Endothelial cell of umbilical vein (primary cell): Measurements from ENCODE around the gene HYI. TPM values are rescaled to one million over a fixed set of nuclear protein-coding genes. Genes with fewer than 3 reads are reported as not detected.

Experiments used
- BruUV-seq: library from RNA; stranded (reverse); fragments of 400-500 nt; replicated peaks from 2 replicates; lab custom pipeline; 2021; lab: Mats Ljungman, UMichigan
- CTCF ChIA-PET: fragments of 300-600, 350-600 bp; sonication (Branson Sonifier 250); formaldehyde crosslinking; loops from one replicate; lab custom pipeline; 2021; ENCODE audit warnings: antibody characterized with exemption, inconsistent platforms; lab: Charles Lee
- POLR2A ChIA-PET: fragments of 300-600, 350-600 bp; sonication (Branson Sonifier 250); formaldehyde crosslinking; loops from one replicate; lab custom pipeline; 2021; ENCODE audit warnings: antibody characterized with exemption, inconsistent platforms; lab: Charles Lee
- DNase-seq: peaks from one replicate; pipeline ENCODE4 v3.0.0-alpha.2; 2011; ENCODE audit warnings: low read depth, low spot score
- FAIRE-seq: peaks from 2 replicates; lab custom pipeline; 2011; peaks lifted over from hg19 to GRCh38; lab: Jason Lieb, UNC
- H2AFZ ChIP-seq: 2 replicates; pipeline ENCODE4 v1.6.0; 2012; ENCODE audit warnings: low read depth, low read length, control low read depth, inconsistent platforms
- H3K27ac ChIP-seq: 2 replicates; pipeline ENCODE4 v1.5.1; 2011; ENCODE audit warnings: low read depth, mild to moderate bottlenecking, control low read depth, low read length, moderate library complexity; ENCODE audit not compliant: insufficient read depth
- H3K27me3 ChIP-seq, 2 experiments: 2 replicates each; pipeline versions ENCODE4 v1.6.0 to v1.6.1; 2011; ENCODE audit warnings: low read length in 2 of 2, mixed read lengths in 1 of 2; ENCODE audit not compliant: control insufficient read depth in 2 of 2, insufficient read depth in 2 of 2
- H3K36me3 ChIP-seq, 2 experiments: 2 replicates in 1 of 2; 3 replicates in 1 of 2; pipeline ENCODE4 v1.5.1; 2011; ENCODE audit warnings: low read length in 2 of 2, mild to moderate bottlenecking in 1 of 2, moderate library complexity in 1 of 2; ENCODE audit not compliant: control insufficient read depth in 2 of 2, insufficient read depth in 2 of 2; ENCODE audit errors: extremely low read depth in 1 of 2
- H3K4me1 ChIP-seq: 3 replicates; pipeline ENCODE4 v1.5.1; 2011; ENCODE audit warnings: mild to moderate bottlenecking, low read length; ENCODE audit not compliant: control insufficient read depth, insufficient read depth; ENCODE audit errors: extremely low read depth
- H3K4me2 ChIP-seq: 2 replicates; pipeline ENCODE4 v1.6.1; 2011; ENCODE audit warnings: low read length, control low read depth, mixed read lengths; ENCODE audit not compliant: insufficient read depth
- H3K4me3 ChIP-seq, 3 experiments: fragments of 200-600 bp in 1 of 3; sonication (generic), shearing (Covaris generic) in 1 of 3; replicated peaks in 1 of 3; 2 replicates each; pipeline ENCODE4 v1.5.1; 2011 to 2016; ENCODE audit warnings: control low read depth in 3 of 3, low read length in 3 of 3, mild to moderate bottlenecking in 2 of 3, inconsistent platforms in 1 of 3, low read depth in 1 of 3, moderate library complexity in 1 of 3; ENCODE audit not compliant: insufficient read depth in 1 of 3
- H3K79me2 ChIP-seq: 2 replicates; pipeline ENCODE4 v1.6.0; 2012; ENCODE audit warnings: low read length, inconsistent platforms; ENCODE audit not compliant: control insufficient read depth, insufficient read depth
- H3K9ac ChIP-seq: replicated peaks from 2 replicates; pipeline ENCODE3; 2011; ENCODE audit warnings: low read length, control low read depth; ENCODE audit not compliant: insufficient read depth; ENCODE audit errors: extremely low read depth
- H3K9me1 ChIP-seq: replicated peaks from 3 replicates; pipeline ENCODE4 v1.6.0; 2011; ENCODE audit warnings: mild to moderate bottlenecking, low read length; ENCODE audit not compliant: control insufficient read depth, insufficient read depth; ENCODE audit errors: extremely low read depth
- H3K9me3 ChIP-seq: replicated peaks from 2 replicates; pipeline ENCODE4 v1.5.1; 2012; ENCODE audit warnings: low read length, inconsistent platforms; ENCODE audit not compliant: control insufficient read depth, insufficient read depth
- H4K20me1 ChIP-seq: replicated peaks from 2 replicates; pipeline ENCODE3; 2011; ENCODE audit warnings: mild to moderate bottlenecking, low read length; ENCODE audit not compliant: control insufficient read depth, insufficient read depth; ENCODE audit errors: extremely low read depth
- EZH2 ChIP-seq: IDR thresholded peaks from 2 replicates; pipeline ENCODE4 v1.6.1; 2012; ENCODE audit warnings: borderline replicate concordance, low read depth, mild to moderate bottlenecking, moderate library complexity, low read length, inconsistent platforms; ENCODE audit not compliant: severe bottlenecking
- FOS ChIP-seq: IDR thresholded peaks from 2 replicates; pipeline ENCODE4 v1.6.1; 2011; ENCODE audit warnings: mild to moderate bottlenecking, low read length, moderate library complexity, borderline replicate concordance; ENCODE audit not compliant: insufficient read depth
- GATA2 ChIP-seq: IDR thresholded peaks from 2 replicates; pipeline ENCODE4 v1.7.0; 2011; ENCODE audit warnings: low read depth, mild to moderate bottlenecking, moderate library complexity, mixed read lengths, low read length; ENCODE audit not compliant: insufficient read length, insufficient read depth
- JUN ChIP-seq: IDR thresholded peaks from 2 replicates; pipeline ENCODE4 v1.6.1; 2011; ENCODE audit warnings: borderline replicate concordance, low read depth; ENCODE audit not compliant: insufficient read length, insufficient read depth
- MYC ChIP-seq: IDR thresholded peaks from one replicate; pipeline ENCODE4 v1.6.1; 2011; ENCODE audit warnings: mild to moderate bottlenecking, low read depth, low read length
- POLR2A ChIP-seq: IDR thresholded peaks from 2 replicates; pipeline ENCODE4 v1.6.1; 2012; ENCODE audit warnings: low read depth, mild to moderate bottlenecking, control low read depth, low read length
- POLR2AphosphoS5 ChIP-seq: IDR thresholded peaks from 2 replicates; pipeline ENCODE4 v1.6.1; 2012; ENCODE audit warnings: low read depth, mild to moderate bottlenecking, control low read depth, low read length, moderate library complexity; ENCODE audit not compliant: insufficient read depth
- dilution Hi-C: fragments of 300-500 bp; cut with MboI; formaldehyde crosslinking; loops from one replicate; pipeline ENCODE4 v1.15.0; 2019; ENCODE audit warnings: low sequenced_read_pairs; ENCODE audit not compliant: extremely low pct_ligation_motif_present
- intact Hi-C: fragments of 100-400 bp; cut with micrococcal nuclease; formaldehyde crosslinking; loops from one replicate; pipeline ENCODE4 v1.10.0; 2022
- polyA plus RNA-seq, 4 experiments: library from polyadenylated mRNA; depleted of rRNA in 3 of 4; stranded (reverse) in 3 of 4; unstranded in 1 of 4; fragments of >200 nt; gene quantifications; 2 replicates each; pipeline versions ENCODE4 v1.2.1 to v1.2.3, GENCODE V29; 2011 to 2012; ENCODE audit warnings: missing spikeins in 1 of 4
- total RNA-seq: library from RNA; stranded (reverse); gene quantifications from 2 replicates; pipeline ENCODE4 v1.2.3, GENCODE V29; 2021
- TF ChIP-seq, protein P1 (sequence below), 2 donors: IDR thresholded peaks; 1 replicate in 1 of 2; 2 replicates in 1 of 2; pipeline ENCODE4 v1.5.1; 2011; ENCODE audit warnings: low read length in 2 of 2, mild to moderate bottlenecking in 2 of 2, moderate library complexity in 2 of 2, control low read depth in 1 of 2, inconsistent platforms in 1 of 2, low read depth in 1 of 2; ENCODE audit not compliant: insufficient read depth in 1 of 2; ENCODE audit errors: extremely low read depth in 1 of 2
- TF ChIP-seq, protein P2 (sequence below): IDR thresholded peaks from 2 replicates; pipeline ENCODE4 v1.6.1; 2011; ENCODE audit not compliant: insufficient read depth, insufficient read length

The HYI gene
- total and polyA plus RNA-seq, 2 donors (not counting 3 experiments of a cell fraction or from before 2014, with no cell fraction given), result 324 to 342 TPM

- H3K9me3 ChIP-seq, result no peaks in the 10 kb centered on the region
- no peaks in the 10 kb centered on the region for H3K27me3 ChIP-seq
- H3K4me3 ChIP-seq, result no peak overlapping the region
- H3K79me2 ChIP-seq, result no peaks in the 10 kb centered on the region
- no peaks in the 10 kb centered on the region for H3K9me1 ChIP-seq
- H3K36me3 ChIP-seq, result peaks cover 5 to 43% of the 10 kb centered on the region in 2 experiments
- no peak for DNase-seq
- BruUV-seq, result no TSS peak
- FAIRE-seq, result no peak
- H3K4me2 ChIP-seq, result no peak overlapping the region
- no peak overlapping the region for H3K27ac ChIP-seq
- H4K20me1 ChIP-seq, result no peaks in the 10 kb centered on the region
- no peak overlapping the region for H3K9ac ChIP-seq
- TF ChIP-seq EZH2, result no peak
- TF ChIP-seq POLR2A, result no peak
- no peak for TF ChIP-seq JUN
- TF ChIP-seq, protein P1, sequence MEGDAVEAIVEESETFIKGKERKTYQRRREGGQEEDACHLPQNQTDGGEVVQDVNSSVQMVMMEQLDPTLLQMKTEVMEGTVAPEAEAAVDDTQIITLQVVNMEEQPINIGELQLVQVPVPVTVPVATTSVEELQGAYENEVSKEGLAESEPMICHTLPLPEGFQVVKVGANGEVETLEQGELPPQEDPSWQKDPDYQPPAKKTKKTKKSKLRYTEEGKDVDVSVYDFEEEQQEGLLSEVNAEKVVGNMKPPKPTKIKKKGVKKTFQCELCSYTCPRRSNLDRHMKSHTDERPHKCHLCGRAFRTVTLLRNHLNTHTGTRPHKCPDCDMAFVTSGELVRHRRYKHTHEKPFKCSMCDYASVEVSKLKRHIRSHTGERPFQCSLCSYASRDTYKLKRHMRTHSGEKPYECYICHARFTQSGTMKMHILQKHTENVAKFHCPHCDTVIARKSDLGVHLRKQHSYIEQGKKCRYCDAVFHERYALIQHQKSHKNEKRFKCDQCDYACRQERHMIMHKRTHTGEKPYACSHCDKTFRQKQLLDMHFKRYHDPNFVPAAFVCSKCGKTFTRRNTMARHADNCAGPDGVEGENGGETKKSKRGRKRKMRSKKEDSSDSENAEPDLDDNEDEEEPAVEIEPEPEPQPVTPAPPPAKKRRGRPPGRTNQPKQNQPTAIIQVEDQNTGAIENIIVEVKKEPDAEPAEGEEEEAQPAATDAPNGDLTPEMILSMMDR (IDR thresholded peaks at IDR 0.05; ENCODE audit: extremely low read depth in 1 of 2, insufficient read depth in 1 of 2, low read depth in 1 of 2, low read length in 2 of 2), result no peak
- TF ChIP-seq, protein P2, sequence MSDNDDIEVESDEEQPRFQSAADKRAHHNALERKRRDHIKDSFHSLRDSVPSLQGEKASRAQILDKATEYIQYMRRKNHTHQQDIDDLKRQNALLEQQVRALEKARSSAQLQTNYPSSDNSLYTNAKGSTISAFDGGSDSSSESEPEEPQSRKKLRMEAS, result no peak
- TF ChIP-seq FOS, result no peak
- TF ChIP-seq MYC, result no peak
- TF ChIP-seq GATA2, result no peak
- no peak for TF ChIP-seq POLR2AphosphoS5
- H2AFZ ChIP-seq, result no peak overlapping the region
- intact Hi-C loops, result no loop called here
- POLR2A ChIA-PET, result no interaction called here
- CTCF ChIA-PET, result interaction anchor here (1.1 kb wide), 1 partner anchor 182 kb away, joined by 3 read pairs; no protein-coding TSS in a partner anchor
- dilution Hi-C loops, result loop anchor here (25.0 kb wide), 1 partner anchor 182 kb away; no protein-coding TSS in a partner anchor
- H3K4me1 ChIP-seq, result peaks cover 7% of the 10 kb centered on the region
Measured at GRCh38 chr1:43418858-43419257, 34.9 kb downstream of the HYI start.
